Activated CD4-positive, alpha-beta memory T cell treated with anti-CD3 and anti-CD28 coated beads, Interleukin-2, amount 10 ng/mL, durations not matched to agents 7 days and 5 days (primary cell): ENCODE data around the gene CFAP68. TPM values are rescaled to one million over a fixed set of nuclear protein-coding genes. Genes with fewer than 3 reads are reported as not detected.
"Not testable (repeated sequence)": the region's sequence is repeated elsewhere in the genome, so short reads cannot be mapped to it uniquely, and the experiment has no call there.

ENCODE experiments used
- CTCF ChIA-PET: fragments of 350-600 bp; sonication (Branson Sonifier 250); formaldehyde crosslinking; loops from one replicate; lab custom pipeline; 2021; ENCODE audit warnings: antibody characterized with exemption, inconsistent platforms; lab: Charles Lee
- POLR2A ChIA-PET: fragments of 350-600 bp; sonication (Branson Sonifier 250); formaldehyde crosslinking; loops from one replicate; lab custom pipeline; 2021; ENCODE audit warnings: antibody characterized with exemption; lab: Charles Lee
- DNase-seq: peaks from one replicate; pipeline ENCODE4 v3.0.0-alpha.2; 2020
- H3K27ac Mint-ChIP-seq: one replicate; pipeline ENCODE4 v1.8.0; 2021; ENCODE audit warnings: mild to moderate bottlenecking, mixed read lengths
- H3K27me3 Mint-ChIP-seq: one replicate; pipeline ENCODE4 v1.8.0; 2021; ENCODE audit warnings: mixed read lengths
- H3K36me3 Mint-ChIP-seq: one replicate; pipeline ENCODE4 v1.8.0; 2021; ENCODE audit warnings: low read depth, mixed read lengths
- H3K4me1 Mint-ChIP-seq: one replicate; pipeline ENCODE4 v1.8.0; 2021; ENCODE audit warnings: mixed read lengths
- H3K4me3 Mint-ChIP-seq: one replicate; pipeline ENCODE4 v1.8.0; 2021; ENCODE audit warnings: mild to moderate bottlenecking, mixed read lengths
- H3K9me3 Mint-ChIP-seq: one replicate; pipeline ENCODE4 v1.8.0; 2021; ENCODE audit warnings: mixed read lengths
- total RNA-seq, 2 experiments: library from RNA; stranded (reverse); gene quantifications; one replicate each; pipeline ENCODE4 v1.2.3, GENCODE V29; 2021

The CFAP68 gene
- total RNA-seq, 2 experiments from 2014 or later: 19.0 to 19.4 TPM

- Mint-ChIP-seq H3K9me3 (no peaks in the 10 kb centered on the region), H3K36me3 (no peaks in the 10 kb centered on the region), H3K4me1 (peaks cover 17% of the 10 kb centered on the region), H3K27ac (no peak overlapping the region), H3K4me3 (no peak overlapping the region), H3K27me3 (peaks cover 24% of the 10 kb centered on the region)
- ChIA-PET POLR2A (no interaction called here), CTCF (no interaction called here)
- DNase-seq: no peak
Observed at GRCh38 chr11:111923351-111923788, 44.0 kb downstream of the CFAP68 start.

DNA sequence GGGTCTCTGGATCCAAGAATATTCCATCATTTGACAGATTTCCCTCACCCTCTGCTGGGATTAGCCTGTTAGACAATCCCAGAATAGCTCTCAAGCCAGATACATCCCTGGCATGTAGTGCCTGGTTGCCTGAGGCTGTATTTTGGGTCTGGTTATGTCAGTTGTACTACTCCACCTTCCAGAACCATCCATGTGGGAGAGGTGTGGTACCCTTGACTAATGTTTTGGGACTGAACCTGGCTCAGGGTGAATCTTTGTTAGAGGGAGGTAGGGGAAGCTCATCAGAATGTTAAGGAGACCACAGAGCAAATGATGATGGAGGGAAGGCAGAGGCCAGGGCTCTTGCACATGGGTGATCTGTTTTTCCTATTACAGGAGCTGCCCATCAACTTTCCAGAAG lies 44.6 kb downstream of the CFAP68 start:
- Mint-ChIP-seq H3K36me3 (no peaks in the 10 kb centered on the region), H3K27me3 (peaks cover 24% of the 10 kb centered on the region), H3K4me3 (no peak overlapping the region), H3K27ac (no peak overlapping the region), H3K9me3 (no peaks in the 10 kb centered on the region), H3K4me1 (peaks cover 17% of the 10 kb centered on the region)
- ChIA-PET POLR2A (interaction anchor here (1.0 kb wide), 1 partner anchor 44 kb away, joined by 3 read pairs; no protein-coding TSS in a partner anchor), CTCF (no interaction called here)
- DNase-seq: no peak

DNA sequence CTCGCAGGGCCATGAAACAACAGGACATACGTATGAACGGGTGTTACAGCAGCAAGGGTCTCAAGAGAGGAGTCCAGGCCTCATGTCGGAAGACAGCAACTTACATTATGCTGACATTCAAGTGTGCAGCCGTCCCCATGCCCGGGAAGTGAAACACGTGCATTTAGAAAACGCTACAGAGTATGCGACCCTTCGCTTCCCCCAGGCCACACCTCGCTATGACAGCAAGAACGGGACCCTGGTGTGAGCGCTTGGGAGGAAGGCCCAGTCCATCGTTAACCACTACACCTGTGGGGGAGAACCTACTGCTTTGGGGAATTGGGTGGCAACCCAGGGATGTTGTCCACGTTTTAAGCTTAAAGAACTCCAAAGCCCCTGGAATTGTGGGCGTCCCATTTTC lies 46.6 kb downstream of the CFAP68 start:
- H3K36me3 Mint-ChIP-seq: no peaks in the 10 kb centered on the region
- ChIA-PET CTCF (interaction anchor here (1.4 to 1.9 kb wide), 9 partner anchors 10 to 354 kb away, joined by 4 to 21 read pairs (median 8); partner anchors contain the start of genes ALG9, CFAP68 and DIXDC1), POLR2A (interaction anchor here (0.7 to 2.5 kb wide), 10 partner anchors 11 to 299 kb away, joined by 3 to 39 read pairs (median 6); partner anchors contain the start of genes ALG9, CFAP68, DIXDC1 and SDHD)

GRCh38 chr11:111926505-111927391 lies 47.4 kb downstream of the CFAP68 start:
- Mint-ChIP-seq H3K36me3 (no peaks in the 10 kb centered on the region), H3K9me3 (no peaks in the 10 kb centered on the region), H3K27ac (peak overlapping the region; percentile 78), H3K4me3 (peak overlapping the region; percentile 80), H3K4me1 (peaks cover 19% of the 10 kb centered on the region), H3K27me3 (peaks cover 14% of the 10 kb centered on the region)
- POLR2A ChIA-PET: interaction anchor here (0.6 to 2.5 kb wide), 17 partner anchors 11 to 300 kb away, joined by 3 to 39 read pairs (median 4); partner anchors contain the start of genes ALG9, CFAP68, DIXDC1 and DLAT
- peak; percentile 97 for DNase-seq
- CTCF ChIA-PET: interaction anchor here (0.6 to 1.9 kb wide), 17 partner anchors 9 to 354 kb away, joined by 3 to 21 read pairs (median 5); partner anchors contain the start of genes ALG9, CFAP68 and DIXDC1

More for the DNA sequence above, 46.6 kb downstream of the CFAP68 start:
- DNase-seq: no peak
- Mint-ChIP-seq H3K4me3 (peak overlapping the region; percentile 35), H3K9me3 (no peaks in the 10 kb centered on the region), H3K4me1 (peaks cover 17% of the 10 kb centered on the region), H3K27me3 (peaks cover 19% of the 10 kb centered on the region), H3K27ac (peak overlapping the region; percentile 38)

- H3K27me3 Mint-ChIP-seq: no peaks in the 10 kb centered on the region
- no peaks in the 10 kb centered on the region for H3K36me3 Mint-ChIP-seq
- CTCF ChIA-PET: interaction anchor here (1.4 to 8.8 kb wide), 3 partner anchors 51 to 67 kb away, joined by 4 to 178 read pairs (median 8); partner anchors contain the start of gene ALG9
- H3K4me3 Mint-ChIP-seq: no peak overlapping the region
- H3K4me1 Mint-ChIP-seq: peaks cover 27% of the 10 kb centered on the region
- POLR2A ChIA-PET: no interaction called here
- DNase-seq: no peak
- H3K27ac Mint-ChIP-seq: no peak overlapping the region
- H3K9me3 Mint-ChIP-seq: no peaks in the 10 kb centered on the region
Observed at GRCh38 chr11:111930472-111930871, 51.1 kb downstream of the CFAP68 start.

DNA sequence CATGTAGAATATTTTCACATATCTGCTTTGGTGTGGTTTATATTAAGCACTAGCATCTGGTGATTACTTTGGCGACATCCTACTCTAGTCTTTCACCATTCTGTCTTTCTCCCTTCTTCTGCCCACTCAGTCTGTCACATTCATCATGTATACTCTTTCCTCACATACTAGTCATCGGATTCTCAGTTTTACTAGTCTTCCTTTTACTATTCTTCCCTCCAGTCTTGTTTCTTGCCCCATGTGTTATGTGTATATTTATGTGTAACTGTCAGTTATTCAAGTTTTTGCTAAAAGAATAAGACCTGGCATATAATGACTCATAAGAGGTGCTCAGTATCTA lies 53.2 kb downstream of the CFAP68 start:
- ChIA-PET POLR2A (interaction anchor here (0.5 to 1.9 kb wide), 5 partner anchors 50 to 150 kb away, joined by 3 to 12 read pairs (median 4); no protein-coding TSS in a partner anchor), CTCF (interaction anchor here (1.2 to 8.8 kb wide), 10 partner anchors 8 to 349 kb away, joined by 3 to 178 read pairs (median 5); partner anchors contain the start of genes BCO2 and FDXACB1)
- Mint-ChIP-seq H3K4me1 (peaks cover 27% of the 10 kb centered on the region), H3K27me3 (no peaks in the 10 kb centered on the region), H3K9me3 (no peaks in the 10 kb centered on the region), H3K4me3 (peak overlapping the region; percentile 49), H3K36me3 (no peaks in the 10 kb centered on the region), H3K27ac (peak overlapping the region; percentile 19)
- DNase-seq: no peak

DNA sequence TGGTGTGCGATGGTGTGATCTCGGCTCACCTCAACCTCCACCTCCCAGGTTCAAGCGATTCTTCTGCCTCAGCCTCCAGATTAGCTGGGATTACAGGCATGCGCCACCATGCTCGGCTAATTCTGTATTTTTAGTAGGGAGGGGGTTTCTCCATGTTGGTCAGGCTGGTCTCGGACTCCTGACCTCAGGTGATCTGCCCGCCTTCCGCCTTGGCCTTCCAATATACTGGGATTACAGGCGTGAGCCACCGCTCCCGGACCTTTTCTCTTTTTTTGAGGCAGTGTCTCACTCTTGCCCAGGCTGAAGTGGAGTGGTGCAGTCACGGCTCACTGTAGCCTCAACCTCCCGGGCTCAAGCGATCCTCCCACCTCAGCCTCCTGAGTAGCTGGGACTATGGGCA lies 53.8 kb downstream of the CFAP68 start:
- peaks cover 32% of the 10 kb centered on the region for H3K4me1 Mint-ChIP-seq
- not testable (repeated sequence) for H3K4me3 Mint-ChIP-seq, H3K9me3 Mint-ChIP-seq, H3K36me3 Mint-ChIP-seq, H3K27me3 Mint-ChIP-seq, H3K27ac Mint-ChIP-seq, DNase-seq
- POLR2A ChIA-PET: interaction anchor here (1.5 to 1.9 kb wide), 3 partner anchors 11 to 53 kb away, joined by 3 to 12 read pairs (median 4); no protein-coding TSS in a partner anchor
- CTCF ChIA-PET: interaction anchor here (0.7 to 8.8 kb wide), 5 partner anchors 17 to 1473 kb away, joined by 3 to 178 read pairs (median 3); no protein-coding TSS in a partner anchor

DNA sequence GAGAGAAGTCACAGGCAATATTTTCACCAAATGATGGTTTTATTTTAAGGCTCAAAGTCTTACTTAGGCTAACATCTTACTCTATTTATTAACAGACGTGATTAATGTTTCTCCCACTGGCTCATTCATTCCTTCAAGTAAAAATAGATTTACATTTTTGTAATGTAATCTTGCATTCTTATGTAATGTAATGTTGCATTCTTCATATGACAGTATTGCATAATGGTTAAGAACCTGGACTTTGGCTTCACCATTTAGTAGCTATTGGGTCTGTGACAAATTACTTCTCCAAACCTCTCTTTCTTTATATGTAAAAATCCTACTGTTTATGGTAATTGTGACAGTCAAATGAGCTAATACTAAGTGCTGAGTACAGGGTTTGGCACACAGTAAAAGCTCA lies 54.5 kb downstream of the CFAP68 start:
- peaks cover 39% of the 10 kb centered on the region for H3K4me1 Mint-ChIP-seq
- H3K36me3 Mint-ChIP-seq: no peaks in the 10 kb centered on the region
- no peak overlapping the region for H3K27ac Mint-ChIP-seq
- no peak for DNase-seq
- ChIA-PET CTCF (interaction anchor here (0.6 to 8.8 kb wide), 7 partner anchors 9 to 1474 kb away, joined by 3 to 178 read pairs (median 3); no protein-coding TSS in a partner anchor), POLR2A (interaction anchor here (1.5 kb wide), 1 partner anchor 11 kb away, joined by 4 read pairs; no protein-coding TSS in a partner anchor)
- H3K9me3 Mint-ChIP-seq: no peaks in the 10 kb centered on the region
- H3K4me3 Mint-ChIP-seq: no peak overlapping the region
- no peaks in the 10 kb centered on the region for H3K27me3 Mint-ChIP-seq

- CTCF ChIA-PET: interaction anchor here (0.6 to 8.8 kb wide), 5 partner anchors 38 to 350 kb away, joined by 3 to 178 read pairs (median 4); no protein-coding TSS in a partner anchor
- Mint-ChIP-seq H3K36me3 (no peaks in the 10 kb centered on the region), H3K27ac (no peak overlapping the region), H3K27me3 (no peaks in the 10 kb centered on the region), H3K4me1 (peaks cover 44% of the 10 kb centered on the region), H3K9me3 (no peaks in the 10 kb centered on the region), H3K4me3 (no peak overlapping the region)
- DNase-seq: no peak
- POLR2A ChIA-PET: interaction anchor here (1.5 kb wide), 2 partner anchors 10 to 152 kb away, joined by 3 to 4 read pairs; partner anchors contain the start of genes SDHD and TIMM8B
Observed at GRCh38 chr11:111934306-111934705, 55.0 kb downstream of the CFAP68 start.

Other genes starting within 250 kb of the CFAP68 start
- gene PPP2R1B, start 113.2 kb upstream of the CFAP68 start, total RNA-seq: 10 to 100 TPM; 51.3 to 55.7 TPM
- 10 to 100 TPM; 24.8 to 25.0 TPM for gene ALG9, start 8.0 kb upstream of the CFAP68 start, total RNA-seq
- gene FDXACB1, start 376 bp upstream of the CFAP68 start, total RNA-seq: 1 to 10 TPM; 2.9 to 3.6 TPM
- gene CRYAB, start 32.2 kb downstream of the CFAP68 start, total RNA-seq: not detected
- not detected for gene HSPB2, start 33.2 kb downstream of the CFAP68 start, total RNA-seq
- gene C11orf52, start 39.4 kb downstream of the CFAP68 start, total RNA-seq: not detected
- gene DIXDC1, start 57.8 kb downstream of the CFAP68 start, total RNA-seq: 1 to 10 TPM; 5.6 to 7.4 TPM
- gene DLAT, start 145.9 kb downstream of the CFAP68 start, total RNA-seq: 10 to 100 TPM; 26.2 to 26.7 TPM
- gene PIH1D2, start 194.5 kb downstream of the CFAP68 start, total RNA-seq: under 1 TPM in 1 of 2 experiments, not detected in 1; 0.18 TPM
- gene NKAPD1, start 194.8 kb downstream of the CFAP68 start, total RNA-seq: 10 to 100 TPM; 21.2 to 23.9 TPM
- gene TIMM8B, start 207.2 kb downstream of the CFAP68 start, total RNA-seq: 10 to 100 TPM; 38.9 to 40.0 TPM
- 10 to 100 TPM; 76.7 to 78.5 TPM for gene SDHD, start 207.3 kb downstream of the CFAP68 start, total RNA-seq